DOHH2 (cell line): ENCODE measurements around the gene CYFIP2.

ENCODE experiments used
- EZH2phosphoT487 ChIP-seq: fragments of 200-600 bp; sonication (generic); IDR thresholded peaks from 2 replicates; pipeline ENCODE4 v1.6.1; 2017; ENCODE audit warnings: borderline replicate concordance, mild to moderate bottlenecking, antibody characterized with exemption, low read length, moderate library complexity, mixed read lengths
- TF ChIP-seq, protein P1 (sequence below): fragments of 200-600 bp; sonication (generic); IDR thresholded peaks from one replicate; pipeline ENCODE4 v1.5.1; 2014; ENCODE audit warnings: antibody characterized with exemption, mild to moderate bottlenecking, low read depth, low read length; ENCODE audit not compliant: poor library complexity, severe bottlenecking

DNA sequence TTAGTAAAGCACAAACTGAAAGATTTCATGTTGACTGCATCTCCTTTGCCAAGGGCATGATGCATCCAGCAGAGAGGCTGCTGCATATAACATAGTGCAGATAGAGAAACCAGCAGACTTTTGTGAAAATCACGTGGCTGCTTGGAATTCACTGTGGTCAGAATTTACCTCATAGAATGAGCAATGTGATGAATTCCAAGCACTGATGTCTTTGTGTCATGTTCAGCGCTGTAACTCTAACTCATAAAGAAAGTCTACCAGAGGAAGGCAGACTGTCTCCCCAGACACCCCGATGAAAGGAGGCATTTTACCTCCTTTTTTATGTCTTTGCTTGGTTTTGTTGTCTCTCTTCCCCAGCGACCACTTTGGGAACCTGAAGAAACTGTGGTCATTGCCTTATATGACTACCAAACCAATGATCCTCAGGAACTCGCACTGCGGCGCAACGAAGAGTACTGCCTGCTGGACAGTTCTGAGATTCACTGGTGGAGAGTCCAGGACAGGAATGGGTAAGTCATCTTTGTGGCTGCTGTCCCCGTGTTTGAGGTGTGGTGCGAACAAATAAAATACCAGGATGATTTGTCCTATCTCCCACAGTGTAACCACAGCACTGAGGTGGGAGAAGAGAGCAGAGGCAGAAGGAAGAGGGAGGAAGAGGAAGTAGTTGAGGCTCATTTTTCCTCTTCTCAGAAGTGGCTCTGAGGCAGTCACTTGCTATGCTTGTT, 43.3 kb upstream of the CYFIP2 start:
- TF ChIP-seq, protein P1, sequence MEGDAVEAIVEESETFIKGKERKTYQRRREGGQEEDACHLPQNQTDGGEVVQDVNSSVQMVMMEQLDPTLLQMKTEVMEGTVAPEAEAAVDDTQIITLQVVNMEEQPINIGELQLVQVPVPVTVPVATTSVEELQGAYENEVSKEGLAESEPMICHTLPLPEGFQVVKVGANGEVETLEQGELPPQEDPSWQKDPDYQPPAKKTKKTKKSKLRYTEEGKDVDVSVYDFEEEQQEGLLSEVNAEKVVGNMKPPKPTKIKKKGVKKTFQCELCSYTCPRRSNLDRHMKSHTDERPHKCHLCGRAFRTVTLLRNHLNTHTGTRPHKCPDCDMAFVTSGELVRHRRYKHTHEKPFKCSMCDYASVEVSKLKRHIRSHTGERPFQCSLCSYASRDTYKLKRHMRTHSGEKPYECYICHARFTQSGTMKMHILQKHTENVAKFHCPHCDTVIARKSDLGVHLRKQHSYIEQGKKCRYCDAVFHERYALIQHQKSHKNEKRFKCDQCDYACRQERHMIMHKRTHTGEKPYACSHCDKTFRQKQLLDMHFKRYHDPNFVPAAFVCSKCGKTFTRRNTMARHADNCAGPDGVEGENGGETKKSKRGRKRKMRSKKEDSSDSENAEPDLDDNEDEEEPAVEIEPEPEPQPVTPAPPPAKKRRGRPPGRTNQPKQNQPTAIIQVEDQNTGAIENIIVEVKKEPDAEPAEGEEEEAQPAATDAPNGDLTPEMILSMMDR, result no peak
- no peak for TF ChIP-seq EZH2phosphoT487
